Parathyroid adenoma (tissue), 2 donors: ENCODE results near the gene SAAL1.
"Not testable (repeated sequence)": the region's sequence is repeated elsewhere in the genome, so short reads cannot be mapped to it uniquely, and the experiment has no call there.

Experiments
- H2AFZ ChIP-seq: fragments of 300-600 bp; sonication (generic); one replicate; pipeline ENCODE4 v1.7.0; 2017; ENCODE audit warnings: antibody characterized with exemption, mild to moderate bottlenecking
- H3K27ac ChIP-seq: fragments of 300-600 bp; sonication (generic); one replicate; pipeline ENCODE4 v1.7.0; 2017
- H3K27me3 ChIP-seq: fragments of 300-600 bp; sonication (generic); one replicate; pipeline ENCODE4 v1.7.0; 2017; ENCODE audit warnings: low read length; ENCODE audit not compliant: control insufficient read depth, insufficient read depth
- H3K36me3 ChIP-seq: fragments of 300-600 bp; sonication (generic); one replicate; pipeline ENCODE4 v1.7.0; 2017; ENCODE audit warnings: low read length; ENCODE audit not compliant: control insufficient read depth, insufficient read depth
- H3K4me1 ChIP-seq: fragments of 300-600 bp; sonication (generic); one replicate; pipeline ENCODE4 v1.7.0; 2017; ENCODE audit warnings: control low read depth
- H3K4me2 ChIP-seq: fragments of 300-600 bp; sonication (generic); one replicate; pipeline ENCODE4 v1.7.0; 2017; ENCODE audit warnings: low read length
- H3K4me3 ChIP-seq: fragments of 300-600 bp; sonication (generic); one replicate; pipeline ENCODE4 v1.7.0; 2017; ENCODE audit warnings: low read depth, low read length
- H3K79me2 ChIP-seq: fragments of 300-600 bp; sonication (generic); one replicate; pipeline ENCODE4 v1.7.0; 2017; ENCODE audit warnings: control low read depth
- H3K9ac ChIP-seq: fragments of 300-600 bp; sonication (generic); one replicate; pipeline ENCODE4 v1.7.0; 2017; ENCODE audit warnings: mild to moderate bottlenecking
- H3K9me3 ChIP-seq: fragments of 300-600 bp; sonication (generic); one replicate; pipeline ENCODE4 v1.7.0; 2017; ENCODE audit warnings: low read length; ENCODE audit not compliant: control insufficient read depth
- CTCF ChIP-seq: fragments of 300-600 bp; sonication (generic); IDR thresholded peaks from one replicate; pipeline ENCODE4 v1.7.0; 2017; ENCODE audit warnings: antibody characterized with exemption, mild to moderate bottlenecking
- donor health status: primary hyperparathyroidism.

The SAAL1 gene

DNA sequence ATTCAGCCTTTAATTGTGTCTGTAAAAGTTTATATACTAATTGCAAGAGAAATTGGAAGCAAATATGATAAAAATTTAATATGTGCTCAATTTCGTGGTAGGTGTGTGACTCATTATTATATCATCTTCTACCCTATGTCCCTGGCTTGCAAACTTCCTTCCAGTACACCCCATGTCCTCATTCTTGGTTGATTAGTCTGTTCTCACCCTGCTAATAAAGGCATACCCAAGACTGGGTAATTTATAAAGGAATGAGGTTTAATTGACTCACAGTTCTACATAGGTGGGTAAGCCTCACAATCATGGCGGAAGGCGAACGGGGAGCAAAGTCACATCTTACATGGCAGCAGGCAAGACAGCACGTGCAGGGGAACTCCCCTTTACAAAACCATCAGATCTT, 38.4 kb upstream of the SAAL1 start:
- Histone ChIP-seq H3K27me3 (no peaks in the 10 kb centered on the region), H3K79me2 (no peaks in the 10 kb centered on the region), H3K36me3 (no peaks in the 10 kb centered on the region), H3K4me1 (no peaks in the 10 kb centered on the region), H3K4me2 (no peak overlapping the region), H3K27ac (no peak overlapping the region), H3K9me3 (no peaks in the 10 kb centered on the region), H3K4me3 (no peak overlapping the region), H2AFZ (no peak overlapping the region), H3K9ac (no peak overlapping the region)
- TF ChIP-seq CTCF: no peak

- Histone ChIP-seq H3K9ac (no peak overlapping the region), H3K4me1 (no peaks in the 10 kb centered on the region), H3K79me2 (no peaks in the 10 kb centered on the region), H2AFZ (no peak overlapping the region), H3K27ac (no peak overlapping the region), H3K4me2 (no peak overlapping the region), H3K36me3 (no peaks in the 10 kb centered on the region), H3K9me3 (no peaks in the 10 kb centered on the region), H3K27me3 (no peaks in the 10 kb centered on the region), H3K4me3 (no peak overlapping the region)
- no peak for TF ChIP-seq CTCF
These were observed 34.3 kb upstream of the SAAL1 start for GRCh38 chr11:18140145-18140544.

DNA sequence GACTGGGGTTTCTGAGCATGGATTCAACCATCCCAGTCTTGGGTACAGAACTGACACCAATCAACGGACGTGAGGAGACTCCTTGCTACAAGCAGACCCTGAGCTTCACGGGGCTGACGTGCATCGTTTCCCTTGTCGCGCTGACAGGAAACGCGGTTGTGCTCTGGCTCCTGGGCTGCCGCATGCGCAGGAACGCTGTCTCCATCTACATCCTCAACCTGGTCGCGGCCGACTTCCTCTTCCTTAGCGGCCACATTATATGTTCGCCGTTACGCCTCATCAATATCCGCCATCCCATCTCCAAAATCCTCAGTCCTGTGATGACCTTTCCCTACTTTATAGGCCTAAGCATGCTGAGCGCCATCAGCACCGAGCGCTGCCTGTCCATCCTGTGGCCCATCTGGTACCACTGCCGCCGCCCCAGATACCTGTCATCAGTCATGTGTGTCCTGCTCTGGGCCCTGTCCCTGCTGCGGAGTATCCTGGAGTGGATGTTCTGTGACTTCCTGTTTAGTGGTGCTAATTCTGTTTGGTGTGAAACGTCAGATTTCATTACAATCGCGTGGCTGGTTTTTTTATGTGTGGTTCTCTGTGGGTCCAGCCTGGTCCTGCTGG, 31.4 kb upstream of the SAAL1 start:
- H3K27ac ChIP-seq: no peak overlapping the region
- H2AFZ ChIP-seq: no peak overlapping the region
- H3K4me2 ChIP-seq: no peak overlapping the region
- H3K4me3 ChIP-seq: no peak overlapping the region
- H3K9me3 ChIP-seq: no peaks in the 10 kb centered on the region
- H3K27me3 ChIP-seq: no peaks in the 10 kb centered on the region
- H3K4me1 ChIP-seq: no peaks in the 10 kb centered on the region
- H3K79me2 ChIP-seq: no peaks in the 10 kb centered on the region
- no peaks in the 10 kb centered on the region for H3K36me3 ChIP-seq
- H3K9ac ChIP-seq: no peak overlapping the region
- no peak for TF ChIP-seq CTCF

GRCh38 chr11:18135308-18135707, 29.4 kb upstream of the SAAL1 start:
- Histone ChIP-seq H3K9ac (no peak overlapping the region), H3K36me3 (no peaks in the 10 kb centered on the region), H3K4me1 (no peaks in the 10 kb centered on the region), H2AFZ (no peak overlapping the region), H3K9me3 (no peaks in the 10 kb centered on the region), H3K27me3 (no peaks in the 10 kb centered on the region), H3K4me2 (no peak overlapping the region), H3K27ac (no peak overlapping the region), H3K79me2 (no peaks in the 10 kb centered on the region), H3K4me3 (no peak overlapping the region)
- no peak for TF ChIP-seq CTCF

- H3K4me2 ChIP-seq: no peak within 1 kb of the TSS
- H3K9ac ChIP-seq: no peak within 1 kb of the TSS
- no peaks in the 10 kb centered on the region for H3K27me3 ChIP-seq
- no peaks in the 10 kb centered on the region for H3K79me2 ChIP-seq
- no peak within 1 kb of the TSS for H3K27ac ChIP-seq
- no peak within 1 kb of the TSS for H2AFZ ChIP-seq
- H3K4me3 ChIP-seq: no peak within 1 kb of the TSS
- no peaks in the 10 kb centered on the region for H3K9me3 ChIP-seq
- no peaks in the 10 kb centered on the region for H3K4me1 ChIP-seq
- no peaks in the 10 kb centered on the region for H3K36me3 ChIP-seq
- TF ChIP-seq CTCF: no peak
These were observed 26.5 kb upstream of the SAAL1 start, which contains the start of gene MRGPRX3 for GRCh38 chr11:18132341-18132740. MRGPRX3 (plus strand) TSS chr11:18132571; CDS start chr11:18137203, 4,632 bp downstream.

DNA sequence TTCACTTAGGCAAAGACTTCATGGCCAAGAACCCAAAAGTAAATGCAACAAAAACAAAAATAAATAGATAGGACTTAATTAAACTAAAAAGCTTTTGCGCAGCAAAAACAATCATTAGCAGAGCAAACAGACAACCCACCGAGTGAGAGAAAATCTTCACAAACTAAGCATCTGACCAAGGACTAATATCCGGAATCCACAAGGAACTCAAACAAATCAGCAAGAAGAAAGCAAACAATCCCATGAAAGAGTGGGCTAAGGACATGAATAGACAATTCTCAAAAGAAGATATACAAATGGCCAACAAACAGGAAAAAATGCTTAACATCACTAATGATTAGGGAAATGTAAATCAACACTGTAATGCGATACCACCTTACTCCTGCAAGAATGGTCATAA, 25.2 kb upstream of the SAAL1 start:
- H2AFZ ChIP-seq, H3K36me3 ChIP-seq, H3K9ac ChIP-seq, H3K4me3 ChIP-seq, H3K79me2 ChIP-seq, H3K4me1 ChIP-seq, H3K4me2 ChIP-seq, H3K27ac ChIP-seq, H3K27me3 ChIP-seq, H3K9me3 ChIP-seq: not testable (repeated sequence)

DNA sequence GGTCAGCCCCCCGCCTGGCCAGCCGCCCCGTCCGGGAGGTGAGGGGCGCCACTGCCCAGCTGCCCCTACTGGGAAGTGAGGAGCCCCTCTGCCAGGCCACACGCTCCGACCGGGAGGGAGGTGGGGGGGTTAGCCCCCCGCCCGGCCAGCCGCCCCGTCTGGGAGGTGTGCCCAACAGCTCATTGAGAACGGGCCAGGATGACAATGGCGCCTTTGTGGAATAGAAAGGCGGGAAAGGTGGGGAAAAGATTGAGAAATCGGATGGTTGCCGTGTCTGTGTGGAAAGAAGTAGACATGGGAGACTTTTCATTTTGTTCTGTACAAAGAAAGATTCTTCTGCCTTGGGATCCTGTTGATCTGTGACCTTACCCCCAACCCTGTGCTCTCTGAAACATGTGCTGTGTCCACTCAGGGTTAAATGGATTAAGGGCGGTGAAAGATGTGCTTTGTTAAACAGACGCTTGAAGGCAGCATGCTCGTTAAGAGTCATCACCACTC, 15.5 kb upstream of the SAAL1 start:
- not testable (repeated sequence) for H2AFZ ChIP-seq, H3K27ac ChIP-seq, H3K79me2 ChIP-seq, H3K4me3 ChIP-seq, H3K9me3 ChIP-seq, H3K4me2 ChIP-seq, H3K9ac ChIP-seq, H3K36me3 ChIP-seq, H3K4me1 ChIP-seq, H3K27me3 ChIP-seq
